Fibroblast of lung (primary cell): ENCODE data around the gene LRRC8E.

Experiments used
- EZH2 ChIP-seq: IDR thresholded peaks from 2 replicates; pipeline ENCODE4 v1.5.1; 2012; ENCODE audit warnings: low read length, control low read depth, mild to moderate bottlenecking; ENCODE audit errors: missing control alignments
- TF ChIP-seq, protein P1 (sequence below), 2 donors: IDR thresholded peaks in 1 of 2; conservative IDR thresholded peaks in 1 of 2; 1 replicate in 1 of 2; 2 replicates in 1 of 2; pipeline ENCODE4 v1.5.1; 2011 to 2012; ENCODE audit warnings: low read length in 2 of 2, control low read depth in 1 of 2, inconsistent platforms in 1 of 2, low read depth in 1 of 2, mild to moderate bottlenecking in 1 of 2

DNA sequence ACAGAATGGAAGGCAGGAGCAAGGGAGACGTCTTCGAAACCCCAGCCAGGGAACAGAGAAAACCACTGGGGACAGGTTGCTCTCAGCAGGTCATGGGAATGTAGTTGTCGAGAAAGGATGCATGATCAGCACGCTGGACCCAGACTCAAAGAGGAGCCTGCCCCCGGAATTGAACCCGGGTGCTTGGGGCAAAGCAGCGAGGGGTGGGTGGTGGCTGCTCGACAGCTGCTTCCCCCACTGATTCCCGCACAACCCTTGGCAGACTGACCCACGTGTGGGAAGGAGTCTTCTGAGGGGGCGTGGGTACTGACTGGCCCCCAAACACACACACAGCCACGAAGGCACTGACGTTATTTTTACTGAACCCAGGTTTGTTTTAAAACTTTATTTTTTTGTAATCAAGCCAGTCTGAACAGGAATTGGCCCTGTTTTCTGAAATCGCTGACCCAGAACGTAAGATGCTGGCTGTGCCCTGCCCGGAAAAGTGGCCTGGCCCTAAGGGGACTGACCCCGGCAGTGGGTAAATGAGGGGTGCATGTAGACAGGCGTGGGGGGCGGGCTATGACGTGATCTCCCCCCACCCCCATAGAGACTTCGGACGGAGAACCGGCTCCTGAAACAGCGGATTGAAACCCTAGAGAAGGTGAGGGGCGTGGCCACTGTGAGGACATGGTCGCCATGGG, 32.7 kb upstream of the LRRC8E start:
- TF ChIP-seq, protein P1, sequence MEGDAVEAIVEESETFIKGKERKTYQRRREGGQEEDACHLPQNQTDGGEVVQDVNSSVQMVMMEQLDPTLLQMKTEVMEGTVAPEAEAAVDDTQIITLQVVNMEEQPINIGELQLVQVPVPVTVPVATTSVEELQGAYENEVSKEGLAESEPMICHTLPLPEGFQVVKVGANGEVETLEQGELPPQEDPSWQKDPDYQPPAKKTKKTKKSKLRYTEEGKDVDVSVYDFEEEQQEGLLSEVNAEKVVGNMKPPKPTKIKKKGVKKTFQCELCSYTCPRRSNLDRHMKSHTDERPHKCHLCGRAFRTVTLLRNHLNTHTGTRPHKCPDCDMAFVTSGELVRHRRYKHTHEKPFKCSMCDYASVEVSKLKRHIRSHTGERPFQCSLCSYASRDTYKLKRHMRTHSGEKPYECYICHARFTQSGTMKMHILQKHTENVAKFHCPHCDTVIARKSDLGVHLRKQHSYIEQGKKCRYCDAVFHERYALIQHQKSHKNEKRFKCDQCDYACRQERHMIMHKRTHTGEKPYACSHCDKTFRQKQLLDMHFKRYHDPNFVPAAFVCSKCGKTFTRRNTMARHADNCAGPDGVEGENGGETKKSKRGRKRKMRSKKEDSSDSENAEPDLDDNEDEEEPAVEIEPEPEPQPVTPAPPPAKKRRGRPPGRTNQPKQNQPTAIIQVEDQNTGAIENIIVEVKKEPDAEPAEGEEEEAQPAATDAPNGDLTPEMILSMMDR (conservative IDR thresholded peaks at IDR 0.05 in 1 of 2, IDR thresholded peaks at IDR 0.05 in 1 of 2; ENCODE audit: low read depth in 1 of 2, low read length in 2 of 2): no peak
- TF ChIP-seq EZH2: no peak
